ENCODE results near the gene CAPZB.

- TF ChIP-seq EZH2phosphoT487 (IDR thresholded peaks at IDR 0.05; ENCODE audit: borderline replicate concordance, low read depth) = no peak
- TF ChIP-seq YY1 (IDR thresholded peaks at IDR 0.05; ENCODE audit: low read depth) = no peak
- no peak for TF ChIP-seq RAD21 (IDR thresholded peaks at IDR 0.05; ENCODE audit: low read length)
- no peak for TF ChIP-seq CTCF (IDR thresholded peaks at IDR 0.05)
- no peak for TF ChIP-seq SIN3A (IDR thresholded peaks at IDR 0.05; ENCODE audit: borderline replicate concordance, low read depth, low read length)
- TF ChIP-seq FOXJ3 (CRISPR knock-in tag; IDR thresholded peaks at IDR 0.05) = no peak
- TF ChIP-seq POLR2AphosphoS5 (IDR thresholded peaks at IDR 0.05; ENCODE audit: low read depth, low read length) = no peak
- no peak for TF ChIP-seq ELF1 (IDR thresholded peaks at IDR 0.05)
- no peak for TF ChIP-seq FOXM1 (IDR thresholded peaks at IDR 0.05; ENCODE audit: low read depth)
- no peak for TF ChIP-seq TEAD4 (IDR thresholded peaks at IDR 0.05; ENCODE audit: borderline replicate concordance, insufficient read depth)
These were observed 9.8 kb upstream of the CAPZB start for GRCh38 chr1:19495000-19495656.

All from SK-N-SH (cell line).